GM21423 (cell line): Measurements from ENCODE around the gene SLC1A4.
A peak's percentile ranks its signal among the peaks of the same experiment; 100 is the strongest.
"Not testable (repeated sequence)": the region's sequence is repeated elsewhere in the genome, so short reads cannot be mapped to it uniquely, and the experiment has no call there.

Source experiments
- ATAC-seq: cut with Tn5 transposase; IDR thresholded peaks from one replicate; pipeline ENCODE4 v1.9.1; 2021; ENCODE audit warnings: mild to moderate bottlenecking, moderate library complexity; ENCODE audit not compliant: unreplicated experiment

The SLC1A4 gene

DNA sequence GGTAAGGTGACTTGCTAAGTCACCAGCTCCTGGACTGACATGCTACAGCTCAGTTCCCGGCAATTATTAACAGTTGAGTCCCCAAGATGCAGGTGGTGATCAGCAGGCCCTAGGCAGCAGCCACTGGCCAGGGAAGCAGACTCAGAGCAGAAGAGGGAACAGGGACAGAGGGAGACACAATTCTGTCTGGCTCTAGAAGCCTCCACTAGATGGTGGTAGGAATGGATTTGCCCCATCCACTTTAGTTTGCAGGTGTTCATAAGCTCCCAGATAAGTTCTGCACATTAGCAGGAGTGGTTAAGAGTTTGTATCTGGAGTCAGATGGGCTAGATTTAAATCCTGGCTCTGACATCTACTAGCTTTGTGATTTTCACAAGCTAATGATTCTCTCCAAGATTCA is 25.5 kb upstream of the SLC1A4 start:
- ATAC-seq, result no peak

DNA sequence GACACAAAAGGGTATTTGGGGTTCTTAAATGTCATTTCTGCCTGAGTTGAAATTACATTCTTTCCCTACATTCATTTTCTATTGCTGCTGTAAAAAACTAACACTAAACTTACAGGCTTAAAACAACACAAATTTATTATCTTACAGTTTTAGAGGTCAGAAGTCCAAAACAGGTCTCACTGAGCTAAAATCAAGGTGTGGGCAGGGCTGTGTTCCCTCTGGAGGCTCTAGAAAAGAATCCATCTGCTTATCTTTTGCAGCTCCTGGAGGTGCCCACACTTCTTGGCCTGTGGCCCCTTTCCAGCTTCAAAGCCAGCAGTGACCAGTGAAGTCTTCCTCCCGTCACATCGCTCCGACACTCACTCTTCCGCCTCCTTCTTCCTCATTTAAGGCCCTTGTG is 23.2 kb upstream of the SLC1A4 start:
- ATAC-seq, result no peak

GRCh38 chr2:64966839-64967238 is 22.4 kb upstream of the SLC1A4 start:
- no peak for ATAC-seq

DNA sequence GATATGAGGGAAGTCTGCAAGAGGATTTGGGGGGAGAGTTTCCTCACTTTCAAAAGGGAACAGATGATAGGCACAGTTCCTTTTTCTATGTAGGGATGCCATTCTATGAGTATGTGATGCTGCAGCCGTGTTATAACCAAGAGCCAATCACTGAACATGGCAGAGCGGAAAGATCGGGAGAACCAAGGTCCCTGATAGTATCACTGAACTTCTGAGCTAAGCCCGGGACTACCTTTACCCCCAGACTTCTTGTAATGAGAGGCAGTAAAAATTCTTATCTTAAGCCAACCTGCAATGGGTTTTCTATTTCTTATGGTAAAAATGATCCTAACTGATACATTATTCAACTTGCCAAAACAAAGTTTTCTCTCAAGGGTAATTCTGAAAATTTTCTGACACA is 21.6 kb upstream of the SLC1A4 start:
- ATAC-seq, result no peak

- ATAC-seq, result not testable (repeated sequence)
Observed at GRCh38 chr2:64969086-64969485, 20.1 kb upstream of the SLC1A4 start.

DNA sequence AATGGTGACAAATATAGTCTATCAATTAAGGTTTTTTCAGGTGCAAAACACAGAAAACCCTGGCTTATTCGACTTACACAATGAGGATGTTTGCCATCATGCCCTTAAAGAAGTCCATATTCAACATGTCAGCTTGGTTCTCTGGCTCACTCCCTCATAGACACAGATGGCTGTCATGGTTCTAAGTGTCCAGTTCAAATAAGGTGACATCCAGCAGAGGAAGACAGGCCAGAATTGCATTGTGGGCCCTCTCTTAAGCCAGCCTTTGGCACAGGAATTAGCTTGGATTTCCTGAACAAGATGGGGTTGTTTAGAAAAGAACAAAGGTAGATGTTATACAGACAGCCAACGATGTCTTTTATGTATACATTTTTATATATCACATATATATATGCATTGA is 18.7 kb upstream of the SLC1A4 start:
- no peak for ATAC-seq

DNA sequence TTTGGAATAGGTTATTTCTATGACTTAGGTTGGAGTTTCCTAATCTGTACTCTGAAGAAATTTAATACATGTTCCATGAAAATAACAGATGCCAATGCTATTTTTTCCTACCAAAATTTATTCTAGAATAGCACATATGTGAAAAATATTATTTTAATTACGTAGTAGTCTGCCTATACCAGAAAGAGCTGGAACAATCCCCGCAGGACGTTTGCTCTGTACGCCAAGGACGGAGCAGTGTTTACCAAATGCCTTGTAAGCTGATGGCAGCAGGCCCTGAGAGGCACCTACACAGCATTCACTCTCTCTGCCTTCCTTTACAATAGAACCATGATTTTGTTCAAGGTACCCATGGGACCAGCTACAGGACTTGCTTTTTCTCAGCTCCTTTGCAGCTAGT is 16.8 kb upstream of the SLC1A4 start:
- no peak for ATAC-seq

- no peak for ATAC-seq
Observed at GRCh38 chr2:64972876-64973275, 16.3 kb upstream of the SLC1A4 start.

- ATAC-seq, result no peak
Observed at GRCh38 chr2:64975232-64975821, 13.9 kb upstream of the SLC1A4 start.

- ATAC-seq, result no peak
Observed at GRCh38 chr2:64976276-64976675, 12.9 kb upstream of the SLC1A4 start.

GRCh38 chr2:64978514-64979268 is 10.5 kb upstream of the SLC1A4 start:
- ATAC-seq, result no peak

GRCh38 chr2:64979744-64980143 is 9.5 kb upstream of the SLC1A4 start:
- ATAC-seq, result no peak

- no peak for ATAC-seq
Observed at GRCh38 chr2:64980183-64980582, 9.0 kb upstream of the SLC1A4 start.

- no peak for ATAC-seq
Observed at GRCh38 chr2:64982311-64982857, 6.8 kb upstream of the SLC1A4 start.

GRCh38 chr2:64982932-64983331 is 6.3 kb upstream of the SLC1A4 start:
- ATAC-seq, result no peak

- ATAC-seq, result no peak
Observed at GRCh38 chr2:64985447-64985846, 3.8 kb upstream of the SLC1A4 start.

GRCh38 chr2:64987001-64987955 is 1.9 kb upstream of the SLC1A4 start:
- ATAC-seq, result no peak

- no peak for ATAC-seq
Observed at GRCh38 chr2:64987956-64988419, 1.2 kb upstream of the SLC1A4 start.

DNA sequence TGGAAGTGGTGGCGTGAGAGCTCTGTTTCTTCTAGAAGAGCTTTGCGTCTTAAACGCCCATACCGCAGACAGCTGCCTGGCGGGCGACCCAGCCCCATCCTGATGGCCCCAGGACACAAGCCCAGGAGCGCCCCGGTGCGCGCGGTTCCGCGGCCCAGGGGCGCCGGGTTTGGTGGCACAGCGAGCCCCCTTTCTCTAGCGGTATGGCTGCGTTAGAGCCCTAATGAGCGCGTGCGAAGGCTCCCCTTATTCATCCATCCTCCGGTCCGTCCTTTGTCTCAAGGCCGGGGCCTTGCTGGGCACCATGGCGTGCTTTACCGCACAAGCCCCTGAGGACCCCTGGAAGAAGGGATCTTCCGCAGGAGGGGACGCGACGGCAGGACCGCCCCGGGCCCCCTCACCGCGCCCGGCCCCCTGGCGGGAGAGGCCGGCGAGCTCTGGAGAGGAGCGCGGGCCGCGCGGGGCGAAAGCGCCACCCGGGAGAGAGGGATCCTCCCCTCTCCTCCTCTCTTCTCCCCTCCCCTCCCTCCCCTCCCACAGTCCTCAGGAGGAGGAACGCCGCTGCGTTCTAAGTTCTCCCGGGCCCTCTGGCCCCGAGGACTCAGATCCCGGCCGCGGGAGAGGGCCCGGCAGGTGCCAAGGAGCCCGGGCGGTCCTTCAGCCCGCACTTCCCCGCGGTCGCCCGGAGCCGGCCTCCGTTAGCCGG is 626 bp upstream of the SLC1A4 start:
- peak; percentile 38 for ATAC-seq

GRCh38 chr2:64989982-64990614 is 899 bp downstream of the SLC1A4 start:
- no peak for ATAC-seq
